GM12873 (cell line): ENCODE measurements around the gene CNR2.

Source experiments
- TF ChIP-seq, protein P1 (sequence below): IDR thresholded peaks from 2 replicates; pipeline ENCODE4 v1.5.1; 2012; ENCODE audit warnings: low read depth, mild to moderate bottlenecking, moderate library complexity, low read length, control low read depth; ENCODE audit not compliant: insufficient read depth; ENCODE audit errors: missing control alignments

Gene CNR2

DNA sequence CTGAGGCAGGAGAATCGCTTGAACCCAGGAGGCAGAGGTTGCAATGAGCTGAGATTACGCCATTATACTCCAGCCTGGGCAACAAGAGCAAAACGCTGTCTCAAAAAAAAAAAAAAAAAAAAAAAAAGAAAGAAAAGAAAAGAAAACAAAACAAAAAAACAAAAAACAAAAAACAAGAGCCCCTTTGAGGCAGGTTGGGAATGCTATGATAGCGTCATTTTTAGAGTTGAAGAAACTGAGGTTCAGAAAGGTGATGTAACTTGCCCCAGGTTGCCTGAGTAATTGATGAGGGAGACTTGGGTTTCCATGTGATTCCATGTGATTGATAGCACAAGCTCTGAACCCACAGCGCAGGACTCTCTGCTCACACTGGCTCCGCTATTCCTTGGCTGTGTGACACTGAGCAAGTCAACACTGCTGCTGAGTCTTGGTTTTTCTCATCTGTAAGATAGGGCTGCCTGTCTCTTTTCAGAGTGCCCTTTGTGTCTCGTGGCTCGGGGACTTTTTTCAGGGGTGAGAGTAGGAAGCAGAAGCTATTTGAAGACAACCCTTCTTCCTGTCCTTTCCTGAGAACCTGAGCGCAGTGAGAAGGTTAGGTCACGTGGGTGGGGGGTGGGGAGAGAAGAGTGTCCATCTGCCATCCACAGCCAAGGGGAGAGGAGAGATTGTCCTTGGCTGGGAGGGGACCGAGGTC, 2.5 kb downstream of the CNR2 start:
- TF ChIP-seq, protein P1, sequence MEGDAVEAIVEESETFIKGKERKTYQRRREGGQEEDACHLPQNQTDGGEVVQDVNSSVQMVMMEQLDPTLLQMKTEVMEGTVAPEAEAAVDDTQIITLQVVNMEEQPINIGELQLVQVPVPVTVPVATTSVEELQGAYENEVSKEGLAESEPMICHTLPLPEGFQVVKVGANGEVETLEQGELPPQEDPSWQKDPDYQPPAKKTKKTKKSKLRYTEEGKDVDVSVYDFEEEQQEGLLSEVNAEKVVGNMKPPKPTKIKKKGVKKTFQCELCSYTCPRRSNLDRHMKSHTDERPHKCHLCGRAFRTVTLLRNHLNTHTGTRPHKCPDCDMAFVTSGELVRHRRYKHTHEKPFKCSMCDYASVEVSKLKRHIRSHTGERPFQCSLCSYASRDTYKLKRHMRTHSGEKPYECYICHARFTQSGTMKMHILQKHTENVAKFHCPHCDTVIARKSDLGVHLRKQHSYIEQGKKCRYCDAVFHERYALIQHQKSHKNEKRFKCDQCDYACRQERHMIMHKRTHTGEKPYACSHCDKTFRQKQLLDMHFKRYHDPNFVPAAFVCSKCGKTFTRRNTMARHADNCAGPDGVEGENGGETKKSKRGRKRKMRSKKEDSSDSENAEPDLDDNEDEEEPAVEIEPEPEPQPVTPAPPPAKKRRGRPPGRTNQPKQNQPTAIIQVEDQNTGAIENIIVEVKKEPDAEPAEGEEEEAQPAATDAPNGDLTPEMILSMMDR = no peak

DNA sequence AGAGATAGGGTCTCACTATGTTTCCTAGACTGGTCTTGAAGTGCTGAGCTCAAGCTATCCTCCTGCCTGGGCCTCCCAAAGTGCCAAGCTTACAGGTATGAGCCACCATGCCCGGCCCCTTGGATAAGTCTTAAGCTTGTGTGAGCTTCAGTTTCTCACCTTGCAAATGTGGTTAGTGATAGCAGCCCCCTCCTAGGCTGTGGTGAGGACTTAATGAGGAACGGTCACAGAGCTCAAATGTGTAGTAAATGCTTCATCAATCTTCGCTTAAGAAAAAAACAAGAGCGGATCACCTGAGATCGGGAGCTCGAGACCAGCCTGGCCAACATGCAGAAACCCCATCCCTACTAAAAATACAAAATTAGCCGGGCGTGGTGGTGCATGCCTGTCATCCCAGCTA, 3.0 kb downstream of the CNR2 start:
- TF ChIP-seq, protein P1 = no peak

DNA sequence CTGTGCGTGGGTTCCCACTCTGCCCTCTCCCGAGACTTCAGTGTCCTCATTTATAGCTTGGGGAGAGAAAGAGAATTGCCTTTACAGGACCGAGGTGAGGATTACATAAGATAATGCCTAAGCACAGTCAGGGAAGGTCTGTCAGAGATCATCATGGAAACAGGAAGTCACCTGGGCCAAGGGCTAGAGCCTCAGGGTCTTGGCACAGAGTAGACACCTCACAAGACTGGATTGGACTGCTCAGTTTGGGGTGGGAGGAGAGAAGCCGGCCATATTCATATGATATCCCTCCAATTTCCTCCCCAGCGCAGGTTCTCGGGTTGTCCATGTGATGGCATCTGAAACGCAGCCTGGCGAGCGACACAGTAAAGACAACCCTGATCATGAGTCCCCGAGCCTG, 3.8 kb downstream of the CNR2 start:
- TF ChIP-seq, protein P1 = no peak

DNA sequence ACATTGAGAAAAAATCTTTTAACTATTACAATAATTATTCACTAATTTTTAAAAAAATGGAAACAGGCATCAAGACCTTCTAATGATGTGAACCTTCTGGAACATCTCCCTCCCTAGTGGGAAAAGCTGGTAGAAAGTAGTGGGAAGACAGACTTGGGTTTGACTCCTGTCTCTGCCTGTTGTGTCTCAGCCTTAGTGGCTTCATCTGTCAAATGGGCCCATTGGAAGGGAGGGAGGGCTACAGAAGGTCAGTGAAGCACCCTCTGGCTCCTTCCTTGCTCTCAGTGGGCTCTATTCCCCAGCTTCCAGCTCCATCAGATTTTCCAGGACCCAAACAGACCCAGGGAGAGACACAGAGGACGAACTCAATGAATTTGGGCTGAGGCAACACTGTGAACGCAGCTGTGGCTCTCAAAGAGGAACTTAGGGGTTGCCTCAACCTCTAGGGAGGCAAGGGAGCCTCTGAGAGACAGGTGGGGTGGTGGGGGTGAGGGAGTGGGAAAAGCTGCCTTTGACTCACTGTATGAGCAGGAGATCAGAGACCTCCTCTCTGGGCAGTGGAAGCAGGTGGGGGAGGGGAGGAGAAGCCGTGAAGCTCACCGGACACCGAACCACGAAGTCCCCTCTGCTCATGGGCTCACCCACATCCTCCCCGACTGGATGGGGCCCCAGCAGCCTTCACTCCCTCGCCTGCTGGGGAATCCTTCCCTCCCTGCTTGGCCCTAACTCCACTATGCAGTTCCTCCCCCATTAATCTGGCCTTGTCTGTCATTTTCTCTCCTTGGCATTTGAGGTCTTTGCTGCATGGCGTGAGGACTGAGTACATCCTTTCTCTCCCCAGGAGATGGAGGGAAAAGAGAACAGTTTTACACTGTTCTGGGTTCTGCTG, 4.5 kb downstream of the CNR2 start:
- TF ChIP-seq, protein P1 = no peak

DNA sequence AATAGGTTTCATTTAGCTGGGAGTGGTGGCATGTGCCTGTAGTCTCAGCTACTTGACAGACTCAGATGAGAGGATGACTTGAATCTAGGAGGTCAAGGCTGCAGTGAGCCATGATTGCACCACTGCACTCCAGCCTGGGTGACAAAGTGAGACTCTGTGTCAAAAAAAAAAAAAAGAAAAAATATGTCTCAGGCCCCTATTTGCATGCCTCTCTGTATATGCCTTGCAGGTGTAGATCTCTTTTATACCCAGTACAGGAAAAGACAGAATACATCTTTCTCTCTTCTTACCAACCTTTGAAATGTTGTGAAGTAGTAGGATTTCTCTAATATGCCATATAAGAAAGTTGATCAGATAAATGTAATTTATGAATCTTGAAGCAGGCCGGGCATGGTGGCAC, 6.4 kb downstream of the CNR2 start:
- TF ChIP-seq, protein P1 = no peak

DNA sequence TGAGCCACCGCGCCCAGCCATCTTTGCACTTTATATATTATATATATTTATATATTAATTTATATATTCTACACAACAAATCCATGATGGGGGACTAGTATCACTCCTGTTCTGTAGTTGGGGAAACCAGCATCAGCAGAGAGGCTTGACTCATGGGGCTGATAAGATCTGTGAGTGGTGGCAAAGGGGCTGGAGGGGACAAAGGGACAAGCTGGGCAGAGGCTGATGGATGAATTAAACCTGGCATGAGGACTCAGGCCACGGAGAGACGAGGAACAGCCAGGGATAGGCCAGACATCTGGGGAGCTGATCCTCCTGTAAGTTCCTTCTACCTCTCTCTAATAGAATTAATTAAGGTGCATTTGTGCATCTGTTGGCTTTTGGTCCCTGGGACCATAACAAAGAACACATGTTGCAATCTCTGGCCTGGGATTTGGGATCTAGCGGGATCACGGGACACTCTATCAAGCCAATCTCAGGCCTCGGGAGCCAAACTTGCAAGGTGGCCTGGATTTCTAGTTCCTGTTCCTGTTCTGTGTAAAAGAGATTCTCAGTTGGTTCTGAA, 7.6 kb downstream of the CNR2 start:
- TF ChIP-seq, protein P1 = no peak

DNA sequence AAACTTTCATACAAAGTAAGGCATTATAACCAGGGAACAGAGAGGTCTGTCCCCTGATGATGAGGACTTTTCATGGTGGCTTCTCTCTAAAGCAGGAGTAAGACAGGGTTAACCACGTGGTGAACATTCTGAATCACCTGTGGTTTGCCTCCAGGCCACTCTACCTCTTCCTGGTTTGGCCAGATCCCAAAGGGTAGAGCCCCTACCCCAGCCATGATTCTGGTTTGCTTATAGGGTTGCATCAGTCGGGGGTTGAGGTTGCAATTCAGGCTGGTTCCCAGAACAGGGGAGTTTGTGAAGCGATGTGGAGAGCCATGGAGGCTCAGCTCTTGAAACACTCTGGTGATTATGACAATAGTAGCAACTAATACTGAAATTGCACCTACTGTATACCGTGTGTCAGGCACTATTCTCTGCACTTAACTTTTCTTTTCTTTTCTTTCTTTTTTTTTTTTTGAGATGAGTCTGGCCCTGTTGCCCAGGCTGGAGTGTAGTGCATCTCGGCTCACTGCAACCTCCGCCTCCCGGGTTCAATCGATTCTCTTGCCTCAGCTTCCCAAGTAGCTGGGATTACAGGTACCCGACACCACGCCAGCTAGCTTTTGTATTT, 8.3 kb downstream of the CNR2 start:
- TF ChIP-seq, protein P1 = no peak
